ENCODE data around the gene FAM20A.

FAM20A gene

DNA sequence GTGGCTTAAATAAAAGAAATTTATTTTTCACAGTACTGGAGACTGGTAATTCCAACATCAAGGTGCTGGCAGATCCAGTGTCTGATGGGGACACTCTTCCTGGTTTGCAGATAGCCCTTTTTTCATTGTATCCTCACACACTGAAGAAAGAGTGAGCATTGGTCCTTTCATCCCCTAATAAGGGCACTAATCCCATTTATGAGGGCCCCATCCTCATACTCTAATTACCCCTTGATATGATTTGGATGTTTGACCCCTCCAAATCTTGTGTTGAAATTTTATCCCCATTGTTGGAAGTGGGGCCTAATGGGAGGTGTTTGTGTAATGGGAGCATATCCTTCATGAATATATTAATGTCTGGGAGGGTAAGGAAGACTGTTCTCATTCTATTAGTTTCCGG is 9.4 kb upstream of the FAM20A start:
- in situ Hi-C loops (cut with MboI; ENCODE audit: low sequenced_read_pairs), result no loop called here

DNA sequence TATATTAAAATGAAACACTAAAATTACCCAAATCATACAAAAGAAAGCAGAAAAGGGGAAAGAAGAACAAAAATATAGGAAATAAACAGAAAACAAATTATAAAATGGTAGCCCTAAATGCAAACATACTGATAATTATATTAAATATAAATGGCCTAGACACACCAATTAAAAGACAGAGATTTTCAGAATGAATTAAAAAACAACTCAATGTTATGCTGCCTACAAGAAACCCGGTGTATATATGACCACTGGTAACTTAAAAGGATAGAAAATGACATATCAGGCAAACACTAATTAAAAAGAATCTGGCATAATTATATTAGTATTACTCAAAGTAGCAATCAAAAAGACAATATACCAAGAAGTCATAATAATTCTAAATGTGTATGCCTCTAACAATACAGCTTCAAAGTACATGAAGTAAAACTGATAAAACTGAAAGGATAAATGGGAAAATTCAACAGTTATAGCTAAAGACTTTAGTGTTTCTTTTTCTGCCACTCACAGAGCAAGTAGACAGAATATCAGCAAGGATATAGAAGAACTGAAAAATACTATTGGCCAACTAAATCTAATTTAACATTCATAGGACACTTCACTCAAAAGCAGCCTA is 7.5 kb upstream of the FAM20A start:
- in situ Hi-C loops (cut with MboI; ENCODE audit: low sequenced_read_pairs), result no loop called here

DNA sequence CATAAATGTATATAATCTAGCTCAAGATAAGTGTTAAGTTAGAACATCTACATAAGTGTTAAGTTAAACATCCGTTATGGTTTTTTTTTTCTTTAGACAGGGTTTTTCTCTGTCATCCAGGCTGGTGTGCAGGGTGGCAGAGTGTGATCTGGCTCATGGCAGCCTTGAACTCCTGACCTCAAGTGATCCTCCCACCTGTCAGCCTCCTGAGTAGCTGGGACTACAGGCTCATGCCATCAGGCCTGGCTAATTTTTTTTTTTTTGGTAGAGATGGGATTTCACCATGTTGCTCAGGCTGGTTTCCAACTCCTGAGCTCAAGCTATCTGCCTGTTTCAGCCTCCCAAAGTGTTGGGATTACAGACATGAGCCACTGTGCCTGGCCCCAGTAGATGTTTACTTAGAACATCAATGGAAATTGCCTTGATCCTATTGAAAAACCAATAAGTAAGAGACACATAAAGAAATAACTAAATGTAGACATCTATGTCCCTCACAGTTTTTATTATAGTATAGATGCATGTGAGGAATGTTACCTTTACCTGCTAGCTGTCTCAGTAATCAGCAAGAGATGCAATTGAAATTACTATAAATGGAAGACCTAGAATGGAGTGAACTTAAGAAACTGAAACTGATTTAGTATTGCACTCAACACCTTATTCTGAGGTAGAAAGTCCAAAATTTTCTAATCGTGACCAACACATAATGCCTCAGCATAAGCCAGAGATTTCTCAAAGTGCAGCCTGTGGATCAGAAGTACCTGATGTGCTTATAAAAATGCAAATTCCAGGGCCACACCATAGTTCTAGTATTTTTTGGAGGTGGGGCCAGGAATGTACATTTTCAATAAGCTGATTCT is 5.5 kb upstream of the FAM20A start:
- in situ Hi-C loops (cut with MboI; ENCODE audit: low sequenced_read_pairs), result no loop called here

DNA sequence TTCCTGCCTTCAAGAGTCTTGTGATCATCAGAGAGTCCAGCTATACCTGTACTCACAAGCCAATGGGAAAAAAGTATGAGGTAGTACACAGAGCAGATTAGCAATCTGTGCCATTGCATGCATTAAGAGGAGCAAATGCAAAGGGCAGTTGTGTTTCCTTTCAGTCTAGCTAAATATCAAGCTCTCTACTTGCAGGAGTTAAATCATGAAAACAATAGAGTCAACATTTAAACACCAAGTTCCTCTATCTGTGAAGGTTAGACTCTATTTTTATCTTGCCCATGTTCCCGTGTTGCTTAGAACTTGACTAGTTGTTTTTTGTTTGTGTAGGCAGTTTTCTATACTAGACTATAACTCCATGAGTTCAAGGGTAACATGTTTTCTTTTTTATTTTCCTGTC is 4.7 kb upstream of the FAM20A start:
- in situ Hi-C loops (cut with MboI; ENCODE audit: low sequenced_read_pairs), result no loop called here

DNA sequence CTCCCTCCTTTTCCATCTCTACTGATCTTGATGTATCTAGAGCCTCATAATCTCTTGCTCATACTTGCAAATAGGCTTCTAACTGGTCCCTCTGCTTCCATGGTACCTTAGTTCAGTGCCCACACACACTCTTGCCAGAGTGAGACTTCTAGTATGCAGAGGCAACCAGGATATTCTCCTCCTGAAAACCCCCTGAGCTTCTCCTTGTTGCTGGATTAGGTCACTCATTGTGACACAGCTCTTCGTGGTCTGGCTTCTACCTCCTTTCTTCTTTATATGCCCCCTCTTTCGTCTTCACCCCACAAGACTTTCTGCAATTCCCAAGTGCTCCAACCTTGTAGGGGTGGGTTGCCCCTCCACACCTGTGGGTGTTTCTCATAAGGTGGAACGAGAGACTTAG is 2.5 kb upstream of the FAM20A start:
- in situ Hi-C loops (cut with MboI; ENCODE audit: low sequenced_read_pairs), result no loop called here

DNA sequence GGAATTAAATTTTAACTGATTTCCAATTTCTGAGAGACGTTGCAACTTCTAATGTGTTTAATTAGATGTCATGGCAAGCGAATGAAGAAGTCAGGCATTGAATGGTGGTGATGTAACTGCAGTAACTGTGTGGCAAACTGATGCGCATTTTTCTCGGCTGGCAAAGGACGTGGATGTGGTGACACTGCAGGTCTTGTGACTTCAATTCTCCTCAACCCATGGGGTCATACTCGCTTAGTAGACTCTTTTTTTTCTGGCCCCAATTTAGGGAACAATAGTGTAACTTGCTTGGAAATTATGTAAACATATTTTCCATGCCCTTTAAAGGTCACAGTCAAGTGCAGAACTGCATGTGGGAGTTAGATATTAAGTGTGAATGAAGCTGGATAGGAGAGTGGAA is 1.9 kb upstream of the FAM20A start:
- in situ Hi-C loops (cut with MboI; ENCODE audit: low sequenced_read_pairs), result no loop called here

DNA sequence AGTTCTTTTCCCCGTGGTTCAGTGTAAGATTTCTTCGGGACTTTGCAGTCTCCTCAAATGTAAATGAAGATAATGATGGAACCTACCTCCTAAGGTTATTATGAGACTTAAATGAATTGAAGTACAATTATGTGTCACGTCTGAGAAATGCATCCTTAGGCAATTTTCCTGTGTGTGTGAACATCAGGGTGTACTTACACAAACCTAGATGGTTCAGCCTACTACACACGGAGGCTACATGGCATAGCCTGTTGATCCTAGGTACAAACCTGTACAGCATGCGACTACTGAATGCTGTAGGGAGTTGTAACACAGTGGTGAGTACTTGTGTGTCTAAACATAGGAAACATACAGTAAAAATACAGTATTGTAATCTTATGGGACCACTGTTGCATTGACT is 1.1 kb upstream of the FAM20A start:
- in situ Hi-C loops (cut with MboI; ENCODE audit: low sequenced_read_pairs), result no loop called here

DNA sequence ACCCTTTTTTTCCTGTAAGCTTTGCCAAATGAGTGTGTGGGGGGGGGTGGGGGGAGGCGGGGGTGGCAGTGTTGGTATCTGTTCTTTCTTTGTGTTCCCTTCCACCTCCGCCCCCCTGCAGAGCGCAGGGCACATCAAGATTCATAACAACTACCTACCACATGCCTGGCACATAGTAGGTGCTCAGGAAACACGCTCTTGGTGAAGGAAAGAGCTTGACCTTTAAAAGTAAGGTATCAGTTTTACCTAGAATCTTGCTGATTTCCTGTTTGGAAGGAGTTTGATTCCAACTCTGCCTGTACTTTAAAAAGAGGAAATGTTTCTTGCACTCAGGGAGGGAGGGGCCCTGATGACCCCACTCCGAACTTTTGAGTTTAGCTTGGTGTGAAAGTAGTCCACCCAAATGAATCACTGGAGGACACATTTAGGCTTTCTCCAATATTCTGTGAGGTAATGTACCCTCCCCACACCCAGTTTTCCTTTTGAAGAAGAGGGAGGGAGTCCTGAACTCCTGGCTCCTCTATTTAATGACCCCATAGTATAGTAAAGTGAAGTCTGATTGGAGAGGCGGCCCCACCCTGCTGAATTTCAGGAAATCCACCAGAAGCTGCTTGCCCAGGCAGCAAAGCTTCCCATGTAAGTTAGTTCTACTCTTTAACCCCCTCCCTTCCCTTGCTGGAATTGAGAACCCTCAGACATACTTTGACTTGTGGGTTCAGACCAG is 560 bp upstream of the FAM20A start:
- in situ Hi-C loops (cut with MboI; ENCODE audit: low sequenced_read_pairs), result no loop called here

DNA sequence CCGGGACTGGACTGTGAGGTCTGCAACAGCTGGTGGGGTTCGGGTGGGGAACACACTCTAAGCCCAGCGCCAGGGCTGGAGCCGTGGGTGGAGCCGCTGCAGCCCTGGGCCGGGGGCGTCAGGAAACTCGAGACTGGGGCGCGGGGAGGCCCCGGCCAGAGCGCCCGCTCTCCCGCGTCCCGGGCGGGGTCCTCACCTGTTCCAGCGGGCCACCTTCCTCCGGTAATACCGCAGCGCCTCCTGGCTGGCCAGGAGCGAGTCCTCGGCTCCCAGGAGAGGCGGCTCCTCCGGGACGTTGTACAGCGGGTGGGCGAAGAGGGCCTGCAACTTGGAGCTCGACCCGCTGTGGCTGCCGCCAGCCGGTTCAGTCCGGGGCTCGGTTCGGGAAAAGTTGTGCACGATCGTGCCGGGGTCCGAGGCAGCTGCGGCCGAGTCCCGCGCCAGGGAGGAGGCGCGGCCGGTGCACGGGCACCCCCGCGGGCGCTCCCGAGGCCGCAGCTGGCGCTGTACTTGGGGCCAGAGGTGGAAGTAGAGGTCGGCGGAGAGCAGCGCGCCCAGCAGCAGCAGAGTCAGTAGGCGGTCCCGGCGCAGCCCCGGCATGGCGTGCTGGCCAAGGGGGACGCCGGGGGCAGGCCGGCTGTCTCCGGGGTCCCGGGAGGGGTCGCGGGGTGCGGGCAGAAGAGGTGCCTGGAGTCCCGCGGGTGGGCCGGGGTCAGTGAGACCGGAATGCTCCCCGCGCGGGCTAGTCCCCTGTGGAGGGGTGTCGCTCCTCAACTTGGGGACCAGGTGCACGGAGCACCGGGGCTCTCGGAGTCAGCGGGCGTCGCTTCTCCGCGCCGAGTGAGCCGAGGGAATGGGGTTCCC is 868 bp downstream of the FAM20A start:
- in situ Hi-C loops (cut with MboI; ENCODE audit: low sequenced_read_pairs), result no loop called here

DNA sequence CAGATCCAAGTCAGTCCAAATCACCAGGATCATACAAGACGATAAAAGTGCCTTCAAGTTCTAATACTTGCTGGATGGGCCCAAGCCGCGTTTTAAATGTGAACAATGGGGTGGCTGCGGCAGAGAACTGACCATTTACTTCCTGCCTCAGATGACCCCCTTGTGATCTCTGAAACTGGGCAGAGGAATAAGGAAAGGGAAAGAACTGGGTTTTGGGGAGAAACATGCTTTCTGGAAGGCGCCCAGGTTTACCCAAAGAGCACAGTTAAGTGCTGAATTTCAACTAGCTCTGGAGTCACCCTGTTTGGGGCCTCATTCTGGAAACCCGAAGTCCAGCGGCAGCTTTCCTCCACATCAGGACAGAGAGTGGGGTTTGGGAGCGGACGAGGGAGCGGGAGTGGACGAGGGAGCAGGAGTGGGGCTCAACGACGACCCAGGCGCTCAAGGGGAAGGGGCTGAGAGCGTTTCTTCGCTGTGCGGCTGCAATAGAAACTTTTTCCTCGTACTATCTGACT is 1.6 kb downstream of the FAM20A start:
- in situ Hi-C loops (cut with MboI; ENCODE audit: low sequenced_read_pairs), result no loop called here

DNA sequence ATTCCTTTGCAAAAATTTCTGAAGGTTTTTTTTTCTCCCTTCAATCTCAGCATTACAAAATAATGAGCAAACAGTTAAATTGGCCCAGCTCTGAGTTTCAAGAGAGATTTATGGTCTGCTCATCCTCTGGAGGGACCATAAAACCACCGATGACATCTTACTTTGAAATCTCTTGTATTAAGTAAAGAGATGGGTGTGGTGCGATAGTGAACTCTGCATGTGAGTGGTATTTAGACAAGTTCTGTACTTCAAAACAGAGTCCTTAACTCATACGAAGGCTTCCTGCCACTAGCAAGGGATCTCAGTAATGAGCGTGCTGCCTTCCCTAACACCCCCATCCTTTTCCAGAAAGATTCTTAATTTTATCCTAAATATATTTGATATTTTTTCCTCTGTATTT is 2.1 kb downstream of the FAM20A start:
- in situ Hi-C loops (cut with MboI; ENCODE audit: low sequenced_read_pairs), result no loop called here

DNA sequence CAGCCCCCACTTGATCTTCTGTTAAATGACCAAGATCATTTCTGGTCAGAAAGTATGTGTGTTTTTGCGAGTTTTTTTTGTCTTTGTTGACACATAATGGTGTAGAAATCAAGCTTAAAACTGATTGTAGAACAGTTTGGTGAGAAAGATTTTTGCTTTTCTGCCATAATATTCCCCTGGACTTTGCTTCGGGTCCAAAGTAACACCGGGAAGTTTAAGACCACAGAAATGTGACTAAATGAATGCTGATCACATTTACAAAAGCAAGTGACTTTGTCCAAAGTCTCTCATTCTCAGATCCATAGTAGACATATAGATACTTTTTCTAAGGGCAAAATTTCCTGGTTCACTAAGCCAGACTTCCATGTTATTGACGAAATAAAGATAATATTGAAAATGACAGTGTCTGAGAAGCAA is 2.6 kb downstream of the FAM20A start:
- in situ Hi-C loops (cut with MboI; ENCODE audit: low sequenced_read_pairs), result no loop called here

DNA sequence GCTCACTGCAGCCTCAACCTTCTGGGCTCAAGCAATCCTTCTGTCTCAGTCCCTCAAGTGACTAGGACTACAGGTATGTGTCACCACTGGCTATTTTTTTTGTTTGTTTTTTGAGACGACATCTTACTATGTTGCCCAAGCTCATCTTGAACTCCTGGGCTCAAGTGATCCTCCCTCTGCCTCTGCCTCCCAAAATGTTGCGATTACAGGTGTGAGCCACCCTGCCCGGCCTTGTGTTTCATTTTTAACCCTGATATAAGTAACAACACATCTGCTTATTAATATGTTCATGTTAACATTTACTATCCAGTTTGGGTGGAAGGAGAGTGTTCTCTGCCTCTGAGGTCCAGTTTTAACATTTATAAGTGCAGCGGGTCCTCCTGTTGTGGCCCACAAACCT is 3.1 kb downstream of the FAM20A start:
- in situ Hi-C loops (cut with MboI; ENCODE audit: low sequenced_read_pairs), result no loop called here

DNA sequence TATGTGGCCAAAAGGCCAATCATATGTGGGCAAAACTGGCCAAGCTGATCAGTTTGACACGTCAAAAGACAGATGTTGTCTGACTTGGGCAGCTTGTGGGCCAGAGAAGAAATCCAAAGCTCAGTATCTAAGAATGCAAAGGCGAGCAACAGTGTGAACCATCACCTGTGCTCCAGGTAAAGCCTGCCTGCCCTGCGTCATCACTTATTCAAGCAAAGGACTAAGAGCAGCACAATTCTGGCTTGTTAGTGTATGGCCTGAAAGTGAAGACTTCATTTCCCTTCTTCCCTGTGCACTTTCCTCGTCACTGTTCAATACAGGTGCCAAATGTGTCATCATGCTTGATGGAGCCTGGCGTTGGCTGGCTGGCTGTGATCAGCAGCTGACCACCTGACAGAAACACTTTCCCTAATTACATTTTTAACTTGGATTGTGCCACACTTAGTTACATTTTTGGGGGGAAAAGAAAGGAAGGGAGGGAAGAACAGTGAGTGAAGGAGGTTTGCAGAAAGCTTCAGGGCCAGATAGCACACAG is 4.7 kb downstream of the FAM20A start:
- in situ Hi-C loops (cut with MboI; ENCODE audit: low sequenced_read_pairs), result no loop called here

DNA sequence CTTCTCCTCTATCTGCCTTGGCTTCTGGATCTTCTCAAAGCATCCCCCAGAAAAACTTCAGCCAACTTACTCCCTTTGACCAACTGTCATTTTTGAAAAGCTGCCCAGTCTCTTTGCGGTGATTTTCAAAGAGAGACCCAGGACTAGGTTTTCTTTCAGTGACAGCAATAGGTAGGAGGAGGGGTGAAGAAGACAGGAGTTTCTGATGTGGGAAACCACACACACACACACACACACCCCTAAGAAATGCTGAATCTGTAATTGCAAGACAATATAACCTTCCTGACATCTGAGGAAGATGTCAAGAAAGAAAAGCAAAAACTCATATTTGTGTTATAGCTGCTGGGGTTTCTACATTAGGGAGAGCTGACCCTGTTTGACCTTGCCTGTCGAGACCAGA is 5.2 kb downstream of the FAM20A start:
- in situ Hi-C loops (cut with MboI; ENCODE audit: low sequenced_read_pairs), result no loop called here

DNA sequence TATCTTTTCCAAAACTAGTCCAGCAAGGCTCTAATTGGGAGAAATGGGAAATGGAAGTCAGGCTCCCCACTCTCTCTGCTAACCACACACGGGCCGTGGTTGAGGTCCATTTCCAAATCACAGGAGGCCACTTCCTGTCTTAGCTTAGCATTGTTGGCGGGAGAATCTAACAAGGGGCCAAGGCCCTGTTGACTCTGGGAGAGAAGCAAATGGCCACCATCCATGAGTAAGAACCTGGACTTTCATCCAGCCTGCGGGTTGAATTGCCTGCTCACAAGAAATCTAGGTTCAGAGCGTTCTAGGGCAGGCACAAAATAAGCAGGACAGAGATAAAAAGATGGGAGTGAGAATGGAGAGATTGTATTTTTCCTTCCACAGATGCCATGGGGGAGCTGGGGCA is 5.7 kb downstream of the FAM20A start:
- in situ Hi-C loops (cut with MboI; ENCODE audit: low sequenced_read_pairs), result no loop called here

DNA sequence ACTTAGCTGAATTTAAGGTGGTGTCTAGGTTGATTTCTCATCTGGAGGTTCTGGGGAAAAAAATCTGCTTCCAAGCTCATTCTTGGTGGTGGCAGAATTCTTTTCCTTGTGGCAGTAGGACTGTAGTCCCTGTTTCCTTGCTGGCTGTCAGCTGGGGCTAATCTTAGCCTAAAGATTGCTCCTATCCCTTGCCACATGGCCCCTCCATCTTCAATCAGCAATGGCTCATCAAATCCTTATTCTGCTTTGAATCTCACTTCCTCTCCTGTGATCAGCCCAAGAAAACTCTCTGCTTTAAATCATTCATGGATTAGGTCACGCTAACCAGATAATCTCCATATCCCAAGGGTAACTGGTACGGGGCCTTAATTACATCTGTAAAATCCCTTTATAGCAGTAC is 6.6 kb downstream of the FAM20A start:
- in situ Hi-C loops (cut with MboI; ENCODE audit: low sequenced_read_pairs), result no loop called here

DNA sequence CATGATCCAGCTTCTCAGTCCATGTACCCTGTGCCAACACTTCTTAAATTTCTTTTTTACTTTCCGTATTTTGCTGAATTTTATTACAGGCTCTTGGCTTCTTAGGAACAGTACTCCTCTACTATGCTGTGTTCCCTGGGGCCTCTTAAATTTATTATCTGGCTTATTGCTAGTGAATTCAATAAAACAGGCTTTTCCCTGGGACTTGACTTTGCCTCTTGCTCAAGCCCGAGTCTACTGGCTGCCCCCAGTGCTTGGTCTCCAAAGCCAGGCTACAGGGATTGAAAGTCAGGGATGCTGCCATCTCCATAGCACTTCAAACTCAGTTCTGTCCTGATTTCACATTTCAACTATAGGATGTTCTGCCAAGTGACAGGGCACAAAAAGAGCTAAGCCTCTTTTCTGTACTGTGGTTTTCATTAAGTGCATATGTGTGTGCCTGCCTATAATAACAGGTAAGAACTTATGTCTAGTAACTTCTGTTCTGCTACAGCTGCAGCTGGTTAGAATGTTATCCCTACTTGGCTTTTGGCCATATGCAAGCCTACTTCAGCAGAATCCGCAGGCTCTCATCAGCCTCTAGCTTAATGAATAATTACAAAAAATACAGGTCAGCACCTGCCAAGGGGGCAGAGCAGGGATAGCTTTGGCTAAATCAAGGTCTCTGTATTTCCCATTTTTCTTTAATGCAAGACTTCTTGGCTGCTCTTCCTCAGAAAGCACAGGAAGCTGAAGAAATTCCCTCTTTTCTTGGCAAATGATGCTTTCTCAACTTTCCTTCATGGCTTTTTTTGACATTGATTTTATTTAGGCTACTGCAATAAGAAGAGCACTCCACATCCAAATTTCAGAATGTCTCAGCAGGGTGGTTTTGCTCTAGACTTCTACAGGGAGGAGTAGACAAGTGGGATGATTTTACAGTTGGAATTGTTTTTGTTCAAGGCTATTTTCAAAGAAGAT is 8.2 kb downstream of the FAM20A start:
- in situ Hi-C loops (cut with MboI; ENCODE audit: low sequenced_read_pairs), result no loop called here

DNA sequence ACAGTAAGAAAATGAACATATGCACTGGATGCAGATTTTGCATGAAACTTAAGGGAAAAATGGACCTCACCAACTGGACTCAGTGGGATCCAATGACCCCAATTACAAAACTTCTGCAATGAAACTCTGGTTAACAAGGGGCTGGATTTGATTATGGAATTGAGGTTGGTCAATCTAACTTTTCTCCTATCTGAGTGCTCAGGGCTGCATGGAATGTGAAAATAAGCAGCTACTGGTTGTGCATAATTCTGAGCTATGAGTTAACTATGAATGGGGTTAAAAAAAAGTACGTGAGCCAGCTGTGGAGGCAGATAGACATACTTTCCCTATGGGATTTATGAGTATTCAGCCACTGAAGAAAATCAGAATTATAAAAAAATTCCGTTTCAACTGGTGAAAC is 9.2 kb downstream of the FAM20A start:
- in situ Hi-C loops (cut with MboI; ENCODE audit: low sequenced_read_pairs), result no loop called here

Measured in HL-60/S4 (cell line).